ENCODE data around the gene SLC12A2.

Gene SLC12A2

DNA sequence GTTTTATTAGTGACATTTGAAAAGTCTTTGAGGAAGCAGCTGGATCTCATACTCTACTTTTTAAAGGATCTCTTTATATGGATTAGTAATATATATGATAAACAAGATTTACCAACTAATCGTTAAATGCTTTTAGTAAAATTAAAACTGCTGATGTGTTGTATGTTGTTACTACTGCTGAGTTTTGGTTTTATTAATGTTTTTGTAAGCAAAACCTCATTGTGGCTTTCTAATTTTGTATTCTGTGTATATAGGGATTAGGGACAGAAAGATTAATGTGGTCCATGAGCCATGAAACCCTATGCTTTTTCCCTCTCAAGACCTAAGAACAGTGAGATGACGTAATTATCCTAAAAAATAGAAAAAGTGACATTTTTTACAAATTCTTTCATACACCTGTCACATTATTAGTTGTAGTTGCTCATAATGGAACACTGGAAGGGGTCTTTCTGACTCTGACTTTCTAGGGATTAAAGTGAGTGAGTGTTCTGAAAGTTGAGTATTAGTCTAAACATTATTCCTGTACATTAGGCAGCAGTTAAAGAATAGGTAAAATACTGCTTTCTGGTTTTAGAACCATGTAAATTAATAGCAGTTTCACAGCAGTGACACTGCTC is 85.9 kb downstream of the SLC12A2 start:
- no peak for DNase-seq (ENCODE audit: low read depth in 2 of 2)

DNA sequence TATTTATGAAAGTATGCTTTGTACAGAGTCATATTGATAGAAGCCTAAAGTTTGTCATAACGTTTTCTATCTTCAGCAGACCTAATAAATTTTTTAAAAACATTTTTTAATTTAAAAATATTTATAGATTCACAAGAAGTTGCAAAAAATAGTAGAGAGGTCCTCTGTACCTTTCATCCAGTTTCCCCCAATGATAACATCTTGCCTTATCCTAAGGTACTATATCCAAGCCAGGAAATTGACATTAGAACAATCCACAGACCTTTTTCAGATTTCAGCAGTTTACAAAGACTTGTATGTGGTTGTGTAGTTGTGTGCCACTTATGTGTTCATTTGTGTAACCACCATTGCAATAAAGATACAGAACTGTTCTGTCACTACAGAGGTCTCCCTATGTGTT is 88.5 kb downstream of the SLC12A2 start:
- DNase-seq (ENCODE audit: low read depth in 2 of 2): no peak

DNA sequence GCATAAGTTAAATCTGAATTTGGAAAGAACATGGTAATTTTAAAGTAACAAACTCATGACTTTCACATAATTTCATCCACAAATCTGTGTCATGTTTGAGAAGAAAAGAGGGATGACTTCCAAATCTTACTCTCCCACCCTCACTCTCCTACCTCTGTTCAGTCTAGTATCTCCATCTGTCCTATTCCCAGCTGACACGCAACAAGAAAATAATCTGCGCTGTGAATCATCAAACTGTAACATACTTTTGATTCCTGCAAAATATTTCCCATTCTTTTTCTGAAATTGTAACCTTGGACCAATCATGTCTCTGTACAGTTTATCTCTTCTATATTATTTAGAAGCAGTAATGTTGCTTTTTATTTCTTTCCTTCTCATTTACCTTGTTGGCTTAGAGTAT is 91.4 kb downstream of the SLC12A2 start:
- peak; percentile 21 to 26 for DNase-seq (ENCODE audit: low read depth in 2 of 2)

DNA sequence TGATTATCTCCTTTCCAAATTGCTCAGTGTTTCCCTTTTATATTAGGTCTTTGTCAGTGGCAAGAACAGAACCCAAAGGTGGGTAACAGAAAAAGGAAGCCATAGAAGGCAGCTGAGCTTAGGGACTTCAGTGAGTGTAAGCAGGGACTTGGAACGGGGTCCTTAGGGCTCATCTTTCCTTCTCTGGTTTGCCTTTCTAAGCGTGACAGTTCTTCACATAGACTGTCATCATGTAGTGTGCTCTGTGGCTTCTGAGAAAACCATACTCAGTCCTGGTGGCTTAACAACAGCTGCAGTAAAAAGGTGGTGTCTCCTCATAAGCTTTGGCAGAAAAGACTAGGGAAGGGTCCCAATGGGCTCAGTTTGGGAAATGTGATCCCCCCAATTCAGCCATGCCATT is 108.8 kb downstream of the SLC12A2 start:
- no peak for DNase-seq (ENCODE audit: low read depth in 2 of 2)

DNA sequence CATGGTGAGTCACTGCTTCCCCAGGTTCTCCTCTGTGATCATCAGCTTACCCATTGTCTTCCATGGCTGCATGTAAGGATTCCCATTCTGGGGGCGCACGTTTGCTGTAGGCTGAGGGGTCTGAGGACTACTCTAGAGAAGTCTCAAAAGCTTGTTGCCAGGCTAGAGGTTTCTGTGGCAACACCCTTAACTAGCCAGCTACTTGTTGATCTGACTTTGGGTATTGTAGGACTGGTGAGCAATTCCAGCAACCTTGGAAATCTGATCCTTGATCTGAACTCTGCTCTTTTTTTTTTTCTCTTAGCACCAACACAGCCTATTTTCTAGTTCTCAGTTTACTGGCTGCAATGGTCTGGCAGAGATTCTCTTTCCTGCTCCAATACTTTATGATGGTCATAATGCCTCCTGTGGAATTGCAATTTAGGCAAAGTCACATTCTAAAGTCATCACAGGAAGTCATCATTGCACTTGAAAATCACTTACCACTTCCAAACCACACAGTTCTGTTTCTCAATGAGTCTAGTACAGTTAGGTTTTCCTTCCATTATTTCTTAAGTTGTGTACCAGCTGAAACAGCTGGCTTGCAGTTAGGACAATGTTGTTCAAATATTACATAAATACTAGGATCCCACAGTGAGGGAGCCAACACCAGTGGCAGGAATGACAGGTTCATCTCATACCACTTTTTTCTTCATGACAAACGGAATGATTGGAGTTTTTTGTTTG is 110.3 kb downstream of the SLC12A2 start:
- DNase-seq (ENCODE audit: low read depth in 2 of 2): no peak

DNA sequence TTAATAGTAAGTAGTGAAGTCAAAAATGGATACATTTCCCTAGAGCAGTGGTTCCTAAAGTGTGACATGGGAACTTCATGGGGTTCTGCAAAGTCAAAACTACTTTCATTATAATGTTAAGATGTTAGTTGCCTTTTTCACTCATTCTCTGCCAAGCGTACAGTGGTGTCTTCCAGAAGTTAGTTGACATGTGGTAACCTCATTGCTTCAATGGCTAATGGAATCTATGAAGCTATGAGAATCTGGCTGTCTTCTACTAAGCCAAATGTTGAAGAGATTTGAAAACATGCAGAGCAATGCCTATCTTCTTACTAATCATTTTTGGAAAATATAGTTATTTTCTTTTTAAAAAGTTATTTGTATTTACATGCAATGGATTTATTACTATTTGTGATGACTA is 111.8 kb downstream of the SLC12A2 start:
- DNase-seq (ENCODE audit: low read depth in 2 of 2): no peak

DNA sequence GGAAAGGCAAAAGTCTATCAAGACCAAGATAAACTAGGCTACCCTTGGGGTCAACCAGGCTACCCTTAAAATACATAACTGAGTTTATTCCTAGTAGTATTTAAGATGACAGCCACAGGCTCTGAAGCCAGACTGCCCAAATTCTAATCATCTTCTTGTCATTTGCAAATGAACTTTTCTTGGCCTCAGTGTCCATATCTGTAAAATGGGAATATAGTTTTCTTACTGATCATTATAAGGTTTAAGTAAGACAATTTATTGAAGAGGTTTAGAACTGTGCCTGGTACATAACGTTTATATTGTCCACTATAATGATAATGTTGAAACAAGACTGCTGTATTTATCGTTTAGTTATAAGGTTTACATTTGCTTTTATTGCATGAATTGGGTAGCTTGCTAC is 112.5 kb downstream of the SLC12A2 start:
- DNase-seq (ENCODE audit: low read depth in 2 of 2): no peak

DNA sequence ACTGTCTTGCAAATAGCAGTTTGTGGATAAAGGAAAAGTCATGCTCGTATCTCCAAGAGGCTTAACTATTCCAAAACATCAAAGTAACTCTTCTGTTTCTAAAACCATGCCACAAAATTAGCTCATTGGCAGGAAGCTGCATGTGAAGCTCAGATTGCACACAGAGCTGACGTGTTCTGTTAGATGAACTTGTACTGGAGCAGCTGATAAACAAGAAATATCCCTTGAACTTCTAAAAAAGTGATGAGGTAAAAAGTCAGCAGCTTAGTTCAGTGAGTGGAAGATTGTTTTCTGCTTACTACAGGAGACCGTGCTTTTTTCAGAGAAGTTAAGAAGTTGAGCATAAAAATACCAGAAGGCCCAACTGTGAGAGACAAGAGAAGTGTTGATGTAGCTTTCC is 113.2 kb downstream of the SLC12A2 start:
- DNase-seq (ENCODE audit: low read depth in 2 of 2): no peak

DNA sequence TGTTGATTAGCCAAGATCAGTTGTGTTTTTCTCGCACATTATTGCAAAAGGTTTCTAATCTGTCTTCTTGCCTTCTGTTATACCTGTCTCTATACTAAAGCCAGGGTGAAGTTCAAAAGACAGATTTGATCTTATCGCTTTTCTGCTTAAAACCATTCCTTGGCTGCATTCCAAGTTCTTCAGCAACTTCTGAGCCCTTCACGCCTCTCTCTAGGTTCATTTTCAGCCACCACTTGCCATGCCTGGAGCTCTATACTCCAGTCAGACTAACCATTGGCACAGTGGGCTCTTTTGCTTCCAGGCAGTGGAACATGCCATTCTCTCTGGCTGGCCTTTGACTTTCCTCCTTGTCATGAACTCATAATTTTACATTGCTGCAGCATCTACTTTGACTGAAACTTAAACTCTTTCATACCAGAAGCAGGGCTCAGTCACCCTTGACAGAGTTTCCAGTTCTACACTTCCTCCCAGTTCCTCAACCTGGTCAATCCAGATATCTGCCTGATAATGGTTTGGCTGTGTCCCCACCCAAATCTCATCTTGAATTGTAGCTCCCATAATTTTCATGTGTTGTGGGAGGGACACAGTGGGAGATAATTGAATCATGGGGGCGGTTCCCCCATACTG is 114.4 kb downstream of the SLC12A2 start:
- no peak for DNase-seq (ENCODE audit: low read depth in 2 of 2)

DNA sequence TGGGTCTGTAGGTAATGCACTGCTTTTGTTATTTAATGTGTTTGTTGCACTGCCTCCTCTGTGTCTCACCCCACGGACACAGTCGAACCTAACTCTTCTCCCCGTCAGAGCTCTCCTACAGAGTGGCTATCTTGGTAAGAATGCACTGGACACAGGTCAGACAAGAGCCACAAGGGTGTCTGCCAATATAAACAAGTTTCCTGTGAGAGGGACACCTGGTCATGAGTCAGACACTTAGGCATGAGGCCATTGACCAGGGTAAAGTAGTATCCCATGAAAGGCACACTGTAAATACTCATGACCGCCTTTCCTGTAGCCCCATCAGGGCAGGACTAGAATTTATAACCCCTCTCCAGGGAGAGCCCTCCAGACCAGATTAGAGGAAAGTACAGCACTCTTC is 115.5 kb downstream of the SLC12A2 start:
- no peak for DNase-seq (ENCODE audit: low read depth in 2 of 2)

DNA sequence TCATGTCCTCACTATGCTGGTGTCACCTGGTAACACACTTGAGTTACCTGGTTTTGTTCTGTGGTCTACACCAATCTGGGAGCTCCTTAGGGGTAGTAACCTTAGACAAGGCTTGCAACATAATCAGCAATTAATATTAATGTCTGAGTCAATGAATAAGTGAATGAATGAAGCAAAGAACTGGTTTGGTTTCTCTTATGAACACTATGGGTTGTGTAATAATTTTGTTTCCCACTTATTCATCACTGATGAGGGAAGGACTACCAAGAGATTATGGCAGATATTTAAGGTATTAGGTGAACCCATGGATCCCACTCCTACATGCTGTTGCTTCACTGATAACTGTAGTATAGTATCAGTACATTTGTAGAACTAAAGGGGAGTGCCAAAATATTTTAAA is 116.0 kb downstream of the SLC12A2 start:
- DNase-seq (ENCODE audit: low read depth in 2 of 2): no peak

DNA sequence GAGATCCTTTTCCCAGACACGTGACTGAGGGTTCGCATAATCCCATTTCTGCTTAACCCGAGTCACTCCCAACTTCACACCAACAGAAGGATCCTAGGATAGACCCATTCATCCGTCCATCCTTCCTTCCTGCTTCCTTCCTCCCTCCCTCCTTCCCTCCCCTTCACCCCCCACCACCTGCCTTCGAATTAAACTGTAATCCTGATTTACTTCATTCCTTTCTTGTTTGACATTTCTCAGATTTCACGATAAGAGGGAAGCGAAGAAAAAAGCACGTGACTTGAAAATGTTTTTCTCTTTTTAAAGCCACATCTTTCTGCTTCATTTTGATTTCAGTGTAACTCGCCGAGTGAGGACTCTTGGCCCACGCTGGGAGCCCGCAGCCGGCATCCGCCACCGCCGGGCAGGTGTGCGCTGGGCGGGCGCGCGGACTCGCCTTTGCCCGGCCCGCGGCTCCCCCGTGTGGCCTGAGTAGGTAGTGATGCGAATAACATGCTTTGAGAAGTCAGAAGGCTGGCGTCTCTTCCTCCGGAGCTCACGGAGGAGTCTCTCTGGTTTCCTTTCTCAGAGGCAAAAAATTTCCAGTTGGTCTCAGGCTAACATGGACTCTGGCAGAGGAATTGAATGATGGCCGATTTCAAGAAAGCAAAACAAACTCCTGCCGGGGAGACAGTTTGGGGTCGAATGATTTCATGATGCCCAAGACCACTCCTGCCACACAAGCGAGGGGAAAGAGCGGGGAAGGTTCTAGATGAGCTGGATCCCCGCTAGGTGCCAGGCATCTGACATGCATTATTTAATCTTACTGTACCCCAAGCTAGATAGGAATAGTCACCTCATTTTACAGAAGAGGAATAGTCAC is 117.7 kb downstream of the SLC12A2 start:
- DNase-seq (ENCODE audit: low read depth in 2 of 2): peak; percentile 15 to 18

DNA sequence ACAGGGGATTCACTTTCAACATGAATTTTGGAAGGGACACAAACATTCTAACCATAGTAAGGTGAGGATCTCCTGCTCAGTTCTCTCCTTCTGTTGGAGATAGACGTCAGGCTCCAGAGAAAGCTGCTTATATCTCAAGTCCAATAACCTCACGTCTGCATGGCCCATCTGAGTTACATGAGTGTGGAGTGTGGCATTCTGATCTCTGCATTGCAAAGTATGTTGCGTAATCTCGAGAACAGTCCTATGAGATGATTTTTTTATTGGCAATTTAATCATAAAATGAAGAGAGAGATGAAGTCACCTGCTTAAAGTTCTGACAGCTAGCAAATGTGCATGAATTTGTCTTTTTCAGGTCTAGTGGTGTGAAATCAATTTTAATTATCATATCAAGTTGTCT is 118.8 kb downstream of the SLC12A2 start:
- no peak for DNase-seq (ENCODE audit: low read depth in 2 of 2)

DNA sequence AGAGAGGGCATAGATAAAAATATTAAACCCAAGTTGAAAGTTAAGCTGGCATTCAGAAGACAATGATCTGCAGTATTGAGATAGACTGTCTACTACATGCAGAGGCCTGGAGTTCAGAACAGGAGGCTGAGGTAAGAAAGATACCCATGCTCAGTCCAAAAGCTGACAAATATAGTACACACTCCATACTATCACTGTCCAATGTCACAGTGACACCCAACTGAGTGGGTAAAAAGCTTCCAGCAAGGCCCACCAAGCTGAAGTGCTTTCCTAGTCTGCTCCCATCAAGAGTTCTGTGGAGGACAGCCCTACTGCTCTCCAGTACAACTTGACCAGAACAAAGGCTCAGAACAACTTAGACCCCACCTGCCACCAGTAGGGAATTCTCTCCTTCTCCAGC is 124.9 kb downstream of the SLC12A2 start:
- no peak for DNase-seq (ENCODE audit: low read depth in 2 of 2)

DNA sequence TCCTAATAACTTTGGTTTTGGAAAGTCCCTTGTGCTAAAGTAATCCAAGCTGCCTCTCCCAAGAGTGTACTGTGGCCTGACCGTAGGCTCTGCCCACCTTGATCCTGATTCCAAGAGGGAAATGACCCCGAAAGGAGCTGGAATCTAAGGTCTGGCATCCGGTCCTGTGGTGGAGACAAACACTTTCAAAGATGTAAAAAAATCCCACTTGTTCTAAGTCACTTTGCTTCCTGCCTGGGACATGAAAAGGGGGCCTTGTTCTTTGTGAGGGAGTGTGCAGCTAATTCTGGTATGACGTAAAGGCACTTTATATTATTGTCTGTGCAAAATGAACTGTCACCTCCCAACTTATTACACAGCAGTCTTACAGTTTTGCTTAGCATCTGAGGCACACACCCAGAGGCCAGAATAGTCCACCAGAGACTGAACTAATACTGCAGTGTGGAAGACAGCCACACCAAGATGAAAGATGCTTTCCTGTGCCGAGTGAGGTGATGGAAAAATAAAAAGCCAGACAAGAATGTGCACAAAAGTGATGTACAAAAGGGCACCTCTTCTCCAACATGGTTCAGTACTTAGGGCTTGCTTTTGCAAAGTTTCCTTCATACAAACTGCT is 128.7 kb downstream of the SLC12A2 start:
- DNase-seq (ENCODE audit: low read depth in 2 of 2): no peak

DNA sequence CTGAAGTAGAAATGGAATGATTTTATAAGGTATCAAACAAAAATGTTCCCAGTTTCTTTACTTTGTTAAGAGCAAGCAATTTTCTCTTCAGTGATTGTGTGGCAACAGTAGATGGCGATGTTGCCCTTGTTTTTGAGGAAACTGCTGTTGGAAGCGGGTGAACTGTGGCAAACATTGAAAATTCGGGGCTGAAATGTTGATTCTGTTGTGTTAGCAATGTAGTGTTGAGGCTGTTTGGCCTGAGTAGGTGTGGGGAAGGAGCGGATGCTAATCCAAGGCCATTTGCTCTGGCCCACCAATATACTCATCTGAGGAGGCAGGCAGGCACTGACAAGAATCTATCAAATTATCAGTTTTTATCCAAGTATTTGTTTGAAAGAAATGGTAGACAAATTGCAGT is 129.8 kb downstream of the SLC12A2 start:
- peak in 1 of 2 experiments; percentile 24 for DNase-seq (ENCODE audit: low read depth in 2 of 2)

DNA sequence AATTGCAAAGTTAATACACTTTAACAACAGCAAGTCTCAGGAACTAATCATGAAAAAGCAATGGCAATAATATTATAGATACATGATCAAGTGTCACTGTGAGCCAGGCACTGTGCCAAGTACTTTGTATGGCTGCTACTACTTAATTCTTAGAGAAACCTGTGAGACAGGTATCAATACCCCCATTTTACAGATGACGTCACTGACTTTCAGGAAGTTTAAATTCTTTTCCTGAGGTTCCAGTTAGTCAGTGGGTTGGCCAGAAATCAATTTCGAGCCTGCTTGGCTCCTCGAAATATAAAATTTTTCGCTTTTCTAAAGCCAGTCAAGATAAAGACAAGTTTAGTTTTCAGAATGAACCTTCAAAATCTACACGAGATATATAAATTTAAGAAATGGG is 130.3 kb downstream of the SLC12A2 start:
- no peak for DNase-seq (ENCODE audit: low read depth in 2 of 2)

DNA sequence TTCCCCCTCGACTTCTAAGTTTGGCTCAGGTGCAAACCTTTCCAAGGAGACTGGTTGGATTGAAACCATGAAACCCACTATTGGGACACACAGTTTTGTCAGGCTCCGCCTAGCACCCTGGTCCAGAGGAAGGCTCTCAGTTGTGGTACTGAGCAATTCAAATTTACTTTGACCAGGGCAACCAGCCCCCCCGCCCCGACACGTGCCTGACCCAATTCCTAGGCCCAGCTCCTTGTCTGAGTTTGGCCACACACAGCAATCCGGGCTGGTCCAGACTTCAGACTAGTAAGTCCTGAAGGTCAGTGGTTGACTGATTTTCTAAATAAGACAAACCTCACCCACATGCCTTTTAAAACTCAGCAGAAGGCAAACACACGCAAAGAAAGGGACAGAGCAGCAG is 132.7 kb downstream of the SLC12A2 start:
- no peak for DNase-seq (ENCODE audit: low read depth in 2 of 2)

DNA sequence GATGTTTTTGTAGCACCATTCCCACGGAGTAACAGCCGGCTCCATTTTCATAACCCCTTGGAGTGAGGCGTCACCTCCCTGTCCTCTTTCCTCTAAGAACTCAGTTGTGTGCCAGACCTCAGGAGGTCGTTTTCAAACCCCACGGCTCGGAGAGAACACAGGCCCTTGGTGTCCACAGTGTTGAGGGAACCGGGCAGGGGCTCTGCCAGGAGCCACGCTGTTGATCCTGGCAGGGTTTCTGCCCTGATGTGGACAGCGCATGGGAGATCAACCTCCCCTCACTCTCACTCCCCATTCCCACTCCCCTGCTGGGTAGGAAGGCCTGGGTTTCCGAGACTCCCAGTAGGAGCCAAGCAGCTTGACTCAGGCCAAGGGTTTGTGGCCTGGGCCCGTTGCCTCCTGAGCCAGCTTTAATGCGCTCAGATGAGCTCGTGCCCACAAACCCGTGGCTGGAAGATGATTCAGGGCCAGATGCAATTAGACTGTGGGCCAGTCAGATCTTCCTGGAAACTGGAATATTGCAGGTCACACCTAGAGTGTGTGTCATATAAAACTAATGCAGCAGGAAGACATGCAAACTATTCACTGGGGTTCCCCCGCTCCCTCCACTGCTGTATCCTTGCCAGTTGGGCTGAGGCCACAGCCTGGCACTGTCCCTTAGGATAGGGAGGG is 133.4 kb downstream of the SLC12A2 start:
- peak in 1 of 2 experiments; percentile 24 for DNase-seq (ENCODE audit: low read depth in 2 of 2)

DNA sequence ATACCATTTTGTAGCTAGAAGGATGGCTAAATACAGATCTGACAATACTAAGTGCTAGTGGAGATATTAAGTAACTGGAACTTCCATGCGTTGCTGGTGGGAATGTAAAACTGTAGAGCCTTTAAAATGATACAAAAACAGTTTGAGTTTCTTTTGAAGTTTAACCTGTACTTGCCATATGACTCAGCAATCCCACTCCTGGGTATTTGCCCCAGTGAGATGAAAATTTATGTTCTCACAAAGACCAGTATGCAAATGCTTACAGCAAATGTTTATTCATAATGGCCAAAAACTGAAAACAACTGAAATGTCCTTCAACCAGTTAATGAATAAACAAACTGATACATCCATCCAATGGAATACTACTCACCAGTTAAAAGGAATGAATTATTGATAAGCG is 137.3 kb downstream of the SLC12A2 start:
- no peak for DNase-seq (ENCODE audit: low read depth in 2 of 2)

DNA sequence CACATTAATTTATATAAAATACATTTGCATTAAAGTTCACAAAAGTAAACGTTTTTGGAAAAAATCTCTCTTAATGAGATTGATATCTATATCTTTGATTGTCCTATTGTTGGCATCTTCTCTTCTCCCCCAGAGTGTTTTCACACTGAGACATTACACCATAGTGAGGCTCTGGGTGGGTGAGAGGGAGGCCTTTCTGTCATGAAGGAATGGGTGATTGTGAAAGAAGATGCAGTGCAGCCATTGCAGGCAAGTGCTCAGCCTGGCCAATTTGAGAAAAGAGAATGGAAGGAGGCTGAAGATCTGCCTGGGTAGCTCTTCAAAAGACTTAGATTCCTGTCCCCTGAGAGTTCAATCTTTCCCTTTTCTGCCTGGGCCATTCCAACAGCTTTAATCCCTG is 140.8 kb downstream of the SLC12A2 start:
- no peak for DNase-seq (ENCODE audit: low read depth in 2 of 2)
